SK-N-SH treated with all-trans-retinoic acid at 6 μM for 48 hours (cell line): ENCODE results near the gene LIN7A.

Source experiments
- ARNTL ChIP-seq: fragments of 450-650 bp; formaldehyde crosslinking; IDR thresholded peaks from 2 replicates; pipeline ENCODE4 v1.5.0; 2020; ENCODE audit warnings: low read depth, mild to moderate bottlenecking, moderate library complexity, borderline replicate concordance
- BACH2 ChIP-seq: fragments of 250-450 bp; sonication (Bioruptor Pico); IDR thresholded peaks from 2 replicates; pipeline ENCODE4 v1.9.0; 2021; ENCODE audit warnings: mild to moderate bottlenecking, borderline replicate concordance
- CSDC2 ChIP-seq: fragments of 250-450 bp; sonication (Bioruptor Pico); IDR thresholded peaks from 2 replicates; pipeline ENCODE4 v1.5.0; 2020; ENCODE audit warnings: mild to moderate bottlenecking, moderate library complexity
- OSR1 ChIP-seq: fragments of 250-450 bp; sonication (Bioruptor Pico); IDR thresholded peaks from 2 replicates; pipeline ENCODE4 v1.8.0; 2022; ENCODE audit warnings: moderate library complexity, mild to moderate bottlenecking, inconsistent platforms
- PPARA ChIP-seq: fragments of 250-450 bp; sonication (Bioruptor Pico); IDR thresholded peaks from 2 replicates; pipeline ENCODE4 v1.5.0; 2020; ENCODE audit warnings: mild to moderate bottlenecking, borderline replicate concordance
- RARB ChIP-seq: fragments of 250-450 bp; sonication (Bioruptor Pico); IDR thresholded peaks from 2 replicates; pipeline ENCODE4 v1.8.0; 2021; ENCODE audit warnings: mild to moderate bottlenecking, moderate library complexity
- SNAI2 ChIP-seq: fragments of 250-450 bp; sonication (Bioruptor Pico); IDR thresholded peaks from 2 replicates; pipeline ENCODE4 v1.5.0; 2020; ENCODE audit warnings: mild to moderate bottlenecking, moderate library complexity
- TOX ChIP-seq: fragments of 250-450 bp; sonication (Bioruptor Pico); IDR thresholded peaks from 2 replicates; pipeline ENCODE4 v1.8.0; 2021; ENCODE audit warnings: mild to moderate bottlenecking, moderate library complexity, borderline replicate concordance
- ZC3H10 ChIP-seq: fragments of 250-450 bp; sonication (Bioruptor Pico); IDR thresholded peaks from 2 replicates; pipeline ENCODE4 v1.5.1; 2021; ENCODE audit warnings: mild to moderate bottlenecking, moderate library complexity
- ZFP3 ChIP-seq: fragments of 250-450 bp; sonication (Bioruptor Pico); IDR thresholded peaks from 2 replicates; pipeline ENCODE4 v1.5.0; 2020; ENCODE audit warnings: mild to moderate bottlenecking, moderate library complexity
- ZNF565 ChIP-seq: fragments of 450-650 bp; formaldehyde crosslinking; conservative IDR thresholded peaks from 2 replicates; pipeline ENCODE4 v1.5.0; 2020; ENCODE audit warnings: low read depth, mild to moderate bottlenecking, moderate library complexity
- TF ChIP-seq, protein P1 (sequence below): fragments of 250-450 bp; sonication (Bioruptor Pico); IDR thresholded peaks from 2 replicates; pipeline ENCODE4 v1.8.0; 2020; ENCODE audit warnings: mild to moderate bottlenecking, moderate library complexity, borderline replicate concordance
- TF ChIP-seq, protein P2 (sequence below): fragments of 250-450 bp; sonication (Bioruptor Pico); IDR thresholded peaks from 2 replicates; pipeline ENCODE4 v1.5.1; 2020; ENCODE audit warnings: low read depth, mild to moderate bottlenecking, moderate library complexity

DNA sequence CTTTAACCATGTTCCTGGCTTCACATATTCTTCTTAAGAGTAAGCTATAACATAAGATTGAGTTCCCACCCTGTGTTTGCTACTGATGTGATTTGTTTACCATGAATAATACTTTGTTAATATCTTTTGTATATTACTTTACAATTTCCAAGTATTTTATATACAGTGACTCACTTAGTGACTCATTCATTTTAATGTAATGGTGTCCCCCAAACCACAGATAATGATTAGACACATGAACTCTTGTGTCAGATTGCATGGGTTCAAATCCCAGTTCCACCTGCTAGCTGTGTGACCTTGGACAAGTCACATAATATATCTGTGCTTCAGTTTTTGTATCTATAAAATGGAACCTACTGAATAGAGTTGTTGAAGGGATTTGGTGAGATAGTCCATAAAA is 144.9 kb downstream of the LIN7A start:
- TF ChIP-seq TOX (no peak), OSR1 (CRISPR knock-in tag) (no peak), ZFP3 (CRISPR knock-in tag) (no peak), SNAI2 (CRISPR knock-in tag) (no peak), CSDC2 (CRISPR knock-in tag) (no peak), PPARA (CRISPR knock-in tag) (no peak), ZNF565 (CRISPR knock-in tag) (no peak), ZC3H10 (CRISPR knock-in tag) (no peak), ARNTL (no peak), BACH2 (CRISPR knock-in tag) (no peak), RARB (no peak)
- TF ChIP-seq, protein P1, sequence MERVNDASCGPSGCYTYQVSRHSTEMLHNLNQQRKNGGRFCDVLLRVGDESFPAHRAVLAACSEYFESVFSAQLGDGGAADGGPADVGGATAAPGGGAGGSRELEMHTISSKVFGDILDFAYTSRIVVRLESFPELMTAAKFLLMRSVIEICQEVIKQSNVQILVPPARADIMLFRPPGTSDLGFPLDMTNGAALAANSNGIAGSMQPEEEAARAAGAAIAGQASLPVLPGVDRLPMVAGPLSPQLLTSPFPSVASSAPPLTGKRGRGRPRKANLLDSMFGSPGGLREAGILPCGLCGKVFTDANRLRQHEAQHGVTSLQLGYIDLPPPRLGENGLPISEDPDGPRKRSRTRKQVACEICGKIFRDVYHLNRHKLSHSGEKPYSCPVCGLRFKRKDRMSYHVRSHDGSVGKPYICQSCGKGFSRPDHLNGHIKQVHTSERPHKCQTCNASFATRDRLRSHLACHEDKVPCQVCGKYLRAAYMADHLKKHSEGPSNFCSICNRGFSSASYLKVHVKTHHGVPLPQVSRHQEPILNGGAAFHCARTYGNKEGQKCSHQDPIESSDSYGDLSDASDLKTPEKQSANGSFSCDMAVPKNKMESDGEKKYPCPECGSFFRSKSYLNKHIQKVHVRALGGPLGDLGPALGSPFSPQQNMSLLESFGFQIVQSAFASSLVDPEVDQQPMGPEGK (CRISPR knock-in tag) = no peak
- TF ChIP-seq, protein P2, sequence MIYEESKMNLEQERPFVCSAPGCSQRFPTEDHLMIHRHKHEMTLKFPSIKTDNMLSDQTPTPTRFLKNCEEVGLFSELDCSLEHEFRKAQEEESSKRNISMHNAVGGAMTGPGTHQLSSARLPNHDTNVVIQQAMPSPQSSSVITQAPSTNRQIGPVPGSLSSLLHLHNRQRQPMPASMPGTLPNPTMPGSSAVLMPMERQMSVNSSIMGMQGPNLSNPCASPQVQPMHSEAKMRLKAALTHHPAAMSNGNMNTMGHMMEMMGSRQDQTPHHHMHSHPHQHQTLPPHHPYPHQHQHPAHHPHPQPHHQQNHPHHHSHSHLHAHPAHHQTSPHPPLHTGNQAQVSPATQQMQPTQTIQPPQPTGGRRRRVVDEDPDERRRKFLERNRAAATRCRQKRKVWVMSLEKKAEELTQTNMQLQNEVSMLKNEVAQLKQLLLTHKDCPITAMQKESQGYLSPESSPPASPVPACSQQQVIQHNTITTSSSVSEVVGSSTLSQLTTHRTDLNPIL (CRISPR knock-in tag) = no peak
